Gastroesophageal sphincter (tissue), 4 donors: ENCODE measurements around the gene RPP14. TPM values are rescaled to one million over a fixed set of nuclear protein-coding genes. Genes with fewer than 3 reads are reported as not detected.
"Not testable (repeated sequence)": the region's sequence is repeated elsewhere in the genome, so short reads cannot be mapped to it uniquely, and the experiment has no call there.

Experiments used
- ATAC-seq: fragments of 150-250 bp; one replicate; pipeline ENCODE4 v1.9.1; 2016; ENCODE audit warnings: mild to moderate bottlenecking, moderate library complexity
- H3K27ac ChIP-seq, 4 donors: fragments of 200-600 bp; sonication (generic) in 3 of 4; 1 replicate in 3 of 4; 2 replicates in 1 of 4; pipeline ENCODE4 v1.5.1; 2016 to 2019
- H3K27me3 ChIP-seq: fragments of 200-600 bp; sonication (generic); one replicate; pipeline ENCODE4 v1.5.1; 2019
- H3K36me3 ChIP-seq, 2 donors: fragments of 200-600 bp; sonication (generic); one replicate each; pipeline ENCODE4 v1.5.1; 2019; ENCODE audit warnings: control low read depth in 1 of 2
- H3K4me1 ChIP-seq, 3 donors: fragments of 200-600 bp; sonication (generic); 1 replicate in 2 of 3; 2 replicates in 1 of 3; pipeline ENCODE4 v1.5.1; 2016 to 2019; ENCODE audit warnings: control low read depth in 2 of 3
- H3K4me3 ChIP-seq, 2 donors: fragments of 200-600 bp; sonication (generic); one replicate each; pipeline ENCODE4 v1.5.1; 2019; ENCODE audit warnings: mild to moderate bottlenecking in 1 of 2, moderate library complexity in 1 of 2
- H3K9me3 ChIP-seq, 3 donors: fragments of 200-600 bp; sonication (generic); one replicate each; pipeline ENCODE4 v1.5.1; 2017 to 2019; ENCODE audit warnings: control low read depth in 2 of 3
- EP300 ChIP-seq: sonication (generic); formaldehyde crosslinking; IDR thresholded peaks from one replicate; pipeline ENCODE4 v1.6.1; 2017; ENCODE audit warnings: antibody characterized with exemption, mild to moderate bottlenecking
- POLR2A ChIP-seq, 2 donors: fragments of 450-650 bp; IDR thresholded peaks; one replicate each; pipeline ENCODE4 v1.6.1; 2017; ENCODE audit warnings: antibody characterized with exemption in 2 of 2, mild to moderate bottlenecking in 2 of 2, moderate library complexity in 1 of 2
- POLR2AphosphoS5 ChIP-seq: sonication (generic); formaldehyde crosslinking; IDR thresholded peaks from one replicate; pipeline ENCODE4 v1.6.1; 2017; ENCODE audit warnings: antibody characterized with exemption
- whole genome bisulfite sequencing, 2 donors: methylation state at CpG; one replicate each; pipeline ENCODE4 v1.1.5; 2018; ENCODE audit warnings: low coverage in 1 of 2; 5-methylcytosine and 5-hydroxymethylcytosine counted together
- total RNA-seq, 4 donors: library from RNA; depleted of rRNA; stranded (reverse); fragments of >200 nt; gene quantifications; one replicate each; pipeline ENCODE4 v1.1.0, GENCODE V29; 2016
- TF ChIP-seq, protein P1 (sequence below), 4 experiments: fragments of 200-600 bp in 2 of 4; fragments of 450-650 bp in 2 of 4; sonication (generic) in 1 of 4; IDR thresholded peaks; one replicate each; pipeline ENCODE4 v1.5.1; 2017 to 2019; ENCODE audit warnings: antibody characterized with exemption in 4 of 4, mild to moderate bottlenecking in 2 of 4, moderate library complexity in 2 of 4

Gene RPP14
- total RNA-seq, 4 donors from 2014 or later = 12.3 to 14.4 (median 14.1) TPM

DNA sequence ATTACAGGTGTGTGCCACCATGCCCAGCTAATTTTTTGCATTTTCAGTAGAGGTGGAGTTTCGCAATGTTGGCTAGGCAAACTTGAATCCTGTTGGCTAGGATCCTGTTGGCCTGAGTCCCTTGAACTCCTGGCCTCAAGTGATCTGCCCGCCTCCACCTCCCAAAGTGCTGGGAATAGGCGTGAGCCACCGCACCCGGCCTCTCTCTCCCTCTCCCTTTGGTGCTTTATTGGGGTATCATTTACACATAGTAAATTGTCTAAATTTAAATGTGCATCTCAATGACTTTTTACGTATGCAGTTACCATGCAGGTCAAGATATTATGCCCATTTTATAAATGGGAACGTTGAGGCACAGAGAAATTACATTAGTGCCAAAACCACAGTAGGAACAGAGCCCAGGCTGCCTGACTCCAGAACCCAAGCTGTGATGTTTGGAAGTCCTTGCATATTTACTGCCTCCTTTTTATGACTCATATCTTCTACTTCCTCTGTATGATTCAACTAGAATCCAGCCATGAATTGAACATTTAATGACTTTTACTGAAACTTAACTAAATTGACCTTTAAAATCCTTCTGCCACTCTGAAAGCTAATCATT, 34.0 kb upstream of the RPP14 start:
- H3K36me3 ChIP-seq = peaks cover 0 to 66% of the 10 kb centered on the region in 2 donors
- TF ChIP-seq EP300 (no peak), POLR2AphosphoS5 (no peak), POLR2A (IDR thresholded peaks at IDR 0.05) (no peak)
- TF ChIP-seq, protein P1, sequence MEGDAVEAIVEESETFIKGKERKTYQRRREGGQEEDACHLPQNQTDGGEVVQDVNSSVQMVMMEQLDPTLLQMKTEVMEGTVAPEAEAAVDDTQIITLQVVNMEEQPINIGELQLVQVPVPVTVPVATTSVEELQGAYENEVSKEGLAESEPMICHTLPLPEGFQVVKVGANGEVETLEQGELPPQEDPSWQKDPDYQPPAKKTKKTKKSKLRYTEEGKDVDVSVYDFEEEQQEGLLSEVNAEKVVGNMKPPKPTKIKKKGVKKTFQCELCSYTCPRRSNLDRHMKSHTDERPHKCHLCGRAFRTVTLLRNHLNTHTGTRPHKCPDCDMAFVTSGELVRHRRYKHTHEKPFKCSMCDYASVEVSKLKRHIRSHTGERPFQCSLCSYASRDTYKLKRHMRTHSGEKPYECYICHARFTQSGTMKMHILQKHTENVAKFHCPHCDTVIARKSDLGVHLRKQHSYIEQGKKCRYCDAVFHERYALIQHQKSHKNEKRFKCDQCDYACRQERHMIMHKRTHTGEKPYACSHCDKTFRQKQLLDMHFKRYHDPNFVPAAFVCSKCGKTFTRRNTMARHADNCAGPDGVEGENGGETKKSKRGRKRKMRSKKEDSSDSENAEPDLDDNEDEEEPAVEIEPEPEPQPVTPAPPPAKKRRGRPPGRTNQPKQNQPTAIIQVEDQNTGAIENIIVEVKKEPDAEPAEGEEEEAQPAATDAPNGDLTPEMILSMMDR (IDR thresholded peaks at IDR 0.05) = no peak
- WGBS, 2 donors = 65 to 67% methylated on average over 2 to 4 of the region's 7 CpGs
- H3K4me1 ChIP-seq = peaks cover 0 to 12% (median 0%) of the 10 kb centered on the region in 3 donors
- no peaks in the 10 kb centered on the region for H3K9me3 ChIP-seq
- ATAC-seq = no peak
- H3K4me3 ChIP-seq = no peak overlapping the region
- no peaks in the 10 kb centered on the region for H3K27me3 ChIP-seq
- H3K27ac ChIP-seq = no peak overlapping the region

DNA sequence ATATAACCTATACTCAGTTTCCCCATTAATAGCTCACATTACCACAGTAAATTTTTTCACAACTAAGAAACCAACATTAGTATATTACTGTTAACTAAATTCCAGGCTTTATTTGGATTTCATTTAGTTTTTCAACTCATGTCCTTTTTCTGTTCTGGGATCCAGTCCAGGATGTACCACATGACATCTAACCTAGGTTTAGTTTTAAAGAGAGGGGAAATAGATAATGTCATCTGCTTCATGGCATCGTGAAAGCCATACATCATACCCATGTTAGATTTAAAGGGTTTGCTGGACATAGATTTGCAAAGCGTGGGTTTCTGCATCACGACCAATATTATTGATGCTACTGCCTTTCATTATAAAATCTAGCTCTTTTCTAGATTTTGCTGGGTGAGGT, 33.2 kb upstream of the RPP14 start:
- no peaks in the 10 kb centered on the region for H3K9me3 ChIP-seq
- ATAC-seq = no peak
- no peaks in the 10 kb centered on the region for H3K27me3 ChIP-seq
- H3K36me3 ChIP-seq = peaks cover 0 to 57% of the 10 kb centered on the region in 2 donors
- 67 to 78% methylated on average over 3 of the region's 3 CpGs for WGBS, 2 donors
- H3K4me1 ChIP-seq = peaks cover 0 to 12% (median 0%) of the 10 kb centered on the region in 3 donors
- H3K4me3 ChIP-seq = no peak overlapping the region
- H3K27ac ChIP-seq = no peak overlapping the region
- TF ChIP-seq EP300 = no peak
- TF ChIP-seq, protein P1 (IDR thresholded peaks at IDR 0.05) = no peak
- TF ChIP-seq POLR2AphosphoS5 = no peak
- TF ChIP-seq POLR2A (IDR thresholded peaks at IDR 0.05) = no peak

DNA sequence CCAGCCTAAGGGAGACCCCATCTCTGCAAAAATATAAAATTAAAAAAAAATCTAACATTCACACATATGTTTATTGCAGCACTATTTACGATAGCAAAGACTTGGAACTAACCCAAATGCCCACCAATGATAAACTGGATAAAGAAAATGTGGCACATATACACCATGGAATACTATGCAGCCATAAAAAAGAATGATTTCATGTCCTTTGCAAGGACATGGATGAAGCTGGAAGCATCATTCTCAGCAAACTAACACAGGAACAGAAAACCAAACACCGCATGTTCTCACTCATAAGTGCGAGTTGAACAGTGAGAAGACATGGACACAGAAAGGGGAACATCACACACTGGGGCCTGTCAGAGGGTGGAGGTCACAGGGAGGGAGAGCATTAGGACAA, 32.7 kb upstream of the RPP14 start:
- H3K4me3 ChIP-seq, H3K9me3 ChIP-seq, H3K27ac ChIP-seq, ATAC-seq, H3K27me3 ChIP-seq: not testable (repeated sequence)
- Histone ChIP-seq H3K36me3 (peaks cover 0 to 52% of the 10 kb centered on the region in 2 donors), H3K4me1 (peaks cover 0 to 12% (median 0%) of the 10 kb centered on the region in 3 donors)
- 79% methylated on average over 3 of the region's 3 CpGs; no CpG with 5 or more reads in 1 of the 2 donors for WGBS, 2 donors

DNA sequence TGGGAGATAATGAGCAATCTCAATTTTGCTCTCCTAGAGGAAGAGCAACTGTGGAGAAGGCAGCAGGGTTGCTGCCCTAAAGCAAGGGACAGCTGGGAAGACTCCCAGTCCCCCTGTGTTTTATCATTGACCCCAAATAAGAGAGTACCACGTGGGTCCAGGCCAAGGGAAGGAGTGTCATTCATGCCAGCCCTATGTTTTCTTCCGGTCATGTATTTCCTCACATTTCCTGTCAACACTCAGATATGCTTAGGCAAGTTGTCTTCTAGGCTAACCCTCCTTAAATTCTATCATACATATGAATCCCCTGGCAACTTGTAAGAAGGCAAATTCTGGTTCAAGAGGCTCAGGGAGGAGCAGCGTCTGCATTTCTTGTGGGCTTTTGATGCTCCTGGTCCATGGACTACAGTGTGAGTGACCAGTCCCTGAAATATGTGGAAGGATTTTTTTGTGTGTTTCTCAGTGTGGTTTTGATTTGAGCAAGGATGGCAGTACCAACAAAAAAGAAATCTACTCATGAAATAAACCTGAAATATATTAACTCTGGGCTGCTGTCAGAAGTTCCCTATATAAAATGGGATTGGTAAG, 31.9 kb upstream of the RPP14 start:
- Histone ChIP-seq H3K27me3 (no peaks in the 10 kb centered on the region), H3K4me1 (peaks cover 0 to 12% (median 0%) of the 10 kb centered on the region in 3 donors), H3K36me3 (peaks cover 0 to 45% of the 10 kb centered on the region in 2 donors), H3K27ac (no peak overlapping the region), H3K9me3 (no peaks in the 10 kb centered on the region), H3K4me3 (no peak overlapping the region)
- TF ChIP-seq POLR2AphosphoS5 (no peak), EP300 (no peak), POLR2A (IDR thresholded peaks at IDR 0.05) (no peak)
- TF ChIP-seq, protein P1 (IDR thresholded peaks at IDR 0.05) = no peak
- no peak for ATAC-seq
- 35% methylated on average over 2 of the region's 3 CpGs; no CpG with 5 or more reads in 1 of the 2 donors for WGBS, 2 donors

- H3K4me3 ChIP-seq = no peak overlapping the region
- peaks cover 0 to 65% of the 10 kb centered on the region in 2 donors for H3K36me3 ChIP-seq
- no peaks in the 10 kb centered on the region for H3K4me1 ChIP-seq
- no peak overlapping the region for H3K27ac ChIP-seq
- no peaks in the 10 kb centered on the region for H3K9me3 ChIP-seq
- no peak for ATAC-seq
- TF ChIP-seq POLR2AphosphoS5 (no peak), EP300 (no peak), POLR2A (IDR thresholded peaks at IDR 0.05) (no peak)
- TF ChIP-seq, protein P1 (IDR thresholded peaks at IDR 0.05) = no peak
- WGBS, 2 donors = 100% methylated on average over 1 of the region's 7 CpGs; no CpG with 5 or more reads in 1 of the 2 donors
- no peaks in the 10 kb centered on the region for H3K27me3 ChIP-seq
These were observed 25.0 kb upstream of the RPP14 start for GRCh38 chr3:58281069-58281468.
